Stimulated activated CD8-positive, alpha-beta memory T cell treated with anti-CD3 and anti-CD28 coated beads, Interleukin-4, amount 100 ng/mL, for 48 hours (primary cell): ENCODE measurements around the gene NGFR.
A peak's percentile ranks its signal among the peaks of the same experiment; 100 is the strongest.

ENCODE experiments used
- DNase-seq: peaks from one replicate; pipeline ENCODE4 v3.0.0-alpha.2; 2020

Gene NGFR

DNA sequence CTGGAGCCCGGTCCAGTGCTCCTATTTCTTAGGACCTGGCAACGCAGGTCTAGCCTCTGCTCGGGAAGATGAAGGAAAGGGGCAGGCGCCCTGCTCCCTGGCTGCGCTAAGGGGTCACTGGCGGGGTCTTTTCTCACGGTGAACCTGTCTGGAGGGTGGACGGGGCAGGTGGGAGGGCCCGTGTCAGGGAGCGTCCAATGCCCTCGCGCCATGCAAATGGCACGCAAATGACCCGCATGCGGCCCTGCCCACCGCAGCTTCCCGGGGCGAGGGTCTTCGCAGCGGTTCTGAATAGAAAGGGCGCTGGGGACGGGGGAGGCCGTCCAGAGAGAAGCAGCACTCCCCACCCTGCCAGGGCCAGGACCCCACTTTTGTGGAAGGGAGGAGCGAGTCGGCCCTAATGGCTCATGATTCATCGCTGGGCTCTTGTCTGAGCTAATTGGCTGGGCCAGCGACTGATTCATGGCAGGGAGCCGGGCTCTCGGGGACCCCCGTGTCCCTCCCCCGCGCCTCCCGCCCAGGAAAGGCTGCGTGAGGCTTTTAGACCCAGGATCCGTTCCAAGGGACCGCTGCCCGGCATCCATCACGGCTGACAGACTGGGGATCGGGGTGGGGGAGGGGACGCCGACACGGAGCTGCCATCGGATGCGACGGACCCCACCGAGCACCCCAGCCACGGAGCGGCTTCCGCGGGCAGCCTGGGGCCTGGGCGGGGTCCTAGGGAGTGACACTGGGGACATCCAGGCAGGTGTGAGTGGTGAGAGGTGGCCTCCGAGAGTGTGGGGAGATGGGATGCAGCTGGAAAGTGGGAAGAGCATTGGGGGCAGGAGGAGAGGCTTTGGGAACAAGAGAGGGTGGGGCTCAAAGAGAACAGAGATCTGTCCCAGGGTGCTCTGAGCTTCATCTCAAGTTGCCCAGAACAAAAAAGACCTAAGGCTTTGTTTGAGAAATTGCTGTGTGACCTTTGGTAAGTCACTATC is 25.0 kb upstream of the NGFR start:
- no peak for DNase-seq

DNA sequence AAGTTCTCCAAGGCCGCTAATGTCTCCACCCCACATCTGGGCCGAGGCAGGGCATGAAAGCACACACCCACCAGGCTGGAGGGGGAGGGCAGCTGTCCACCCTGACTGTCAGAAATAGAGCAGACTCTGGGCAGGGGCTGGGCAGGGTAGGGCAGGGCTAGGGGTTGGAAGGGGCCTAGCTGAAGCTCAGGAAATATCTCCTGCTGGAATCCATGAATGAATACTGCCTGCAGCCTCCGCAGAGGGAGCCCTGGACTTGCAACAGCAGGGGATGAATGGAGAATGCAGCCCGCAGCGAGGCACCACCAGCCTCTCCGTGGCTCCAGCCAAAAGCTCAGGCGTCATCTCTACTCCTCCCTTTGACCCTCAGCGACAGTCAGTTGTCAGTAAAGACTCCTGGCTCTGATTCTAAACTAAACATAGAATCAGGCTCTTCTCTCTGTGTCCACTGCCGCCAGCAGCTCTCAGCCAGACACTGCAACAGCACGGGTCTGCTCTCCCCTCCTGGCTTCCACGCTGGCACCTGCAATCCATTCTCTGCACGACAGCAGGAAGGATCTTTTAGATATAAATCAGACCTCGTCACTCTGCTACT is 23.9 kb upstream of the NGFR start:
- no peak for DNase-seq

DNA sequence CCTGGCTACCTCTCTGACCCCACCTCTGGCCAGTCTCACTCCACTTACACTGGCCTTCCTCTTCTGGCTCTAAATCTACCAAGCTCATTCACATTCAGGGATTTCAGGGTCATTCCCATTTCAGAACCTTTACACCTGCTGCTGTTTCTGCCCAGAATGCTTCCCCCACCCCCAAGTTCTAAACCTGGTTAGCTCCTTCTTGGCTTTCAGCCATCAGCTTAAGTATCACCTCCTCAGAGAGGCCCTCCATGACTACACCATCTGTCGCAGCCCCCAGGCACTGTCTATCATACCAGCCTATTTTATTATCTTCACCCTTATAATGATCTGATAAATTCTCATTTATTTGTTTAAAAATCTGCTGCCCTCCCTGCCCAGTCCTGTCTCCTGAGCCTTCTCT is 23.3 kb upstream of the NGFR start:
- no peak for DNase-seq

DNA sequence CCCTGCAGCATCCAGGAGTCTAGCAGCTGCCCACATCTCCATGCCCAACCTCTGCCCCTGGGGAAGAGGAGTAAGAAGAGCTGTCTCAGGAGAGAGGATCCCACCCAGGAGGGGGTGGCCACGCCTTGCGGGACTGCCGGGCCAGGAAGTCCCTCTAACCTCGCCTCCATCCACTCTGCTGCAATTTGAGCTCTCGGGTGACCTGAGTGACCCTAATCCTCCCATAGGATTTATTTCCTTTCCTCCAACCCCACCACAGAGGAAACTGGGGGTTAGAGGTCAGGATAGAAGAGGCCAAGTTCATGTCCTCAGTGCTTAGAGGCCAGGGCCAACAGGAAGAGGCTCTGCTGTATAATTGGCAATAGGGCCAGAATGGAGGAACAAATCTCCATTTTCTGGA is 22.6 kb upstream of the NGFR start:
- DNase-seq = no peak

DNA sequence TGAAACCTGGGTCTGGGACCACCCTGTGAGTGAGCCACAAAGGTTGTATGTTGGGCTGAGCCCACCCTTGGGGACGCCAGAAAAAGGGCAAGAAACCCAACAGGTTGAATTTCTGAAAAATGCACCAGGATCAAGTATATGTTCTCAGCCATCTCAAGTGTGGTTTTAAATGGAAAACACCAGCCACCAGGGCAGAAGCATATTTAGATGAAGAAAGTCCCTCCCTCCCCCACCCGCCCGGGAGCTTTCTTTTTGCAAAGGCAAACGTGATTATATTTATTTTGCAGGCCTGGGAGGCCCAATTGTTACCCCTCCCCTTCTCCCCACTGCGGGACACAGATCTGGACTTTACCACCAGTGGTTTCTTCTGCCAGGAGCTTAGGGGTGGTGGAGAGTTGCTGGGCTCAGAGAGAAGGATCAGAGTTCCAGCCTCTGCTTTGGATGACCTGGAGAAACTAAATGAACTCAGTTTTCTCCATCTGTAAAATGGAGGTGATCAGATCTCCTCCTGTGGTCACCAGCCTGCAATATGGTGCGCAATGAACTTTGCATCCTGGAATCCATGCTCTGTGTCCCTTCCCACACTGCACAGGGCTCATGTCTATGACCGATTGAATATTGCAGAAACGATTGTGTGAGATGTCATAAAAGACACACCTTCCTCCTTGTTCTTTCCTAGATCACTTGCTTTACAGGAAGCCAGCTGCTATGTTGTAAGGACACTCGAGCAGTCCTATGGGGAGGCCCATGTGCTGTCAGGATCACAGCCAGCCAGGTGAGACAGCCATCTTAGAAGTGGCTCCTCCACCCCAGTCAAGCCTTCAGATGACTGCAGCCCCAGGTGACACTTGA is 21.0 kb upstream of the NGFR start:
- DNase-seq = no peak

DNA sequence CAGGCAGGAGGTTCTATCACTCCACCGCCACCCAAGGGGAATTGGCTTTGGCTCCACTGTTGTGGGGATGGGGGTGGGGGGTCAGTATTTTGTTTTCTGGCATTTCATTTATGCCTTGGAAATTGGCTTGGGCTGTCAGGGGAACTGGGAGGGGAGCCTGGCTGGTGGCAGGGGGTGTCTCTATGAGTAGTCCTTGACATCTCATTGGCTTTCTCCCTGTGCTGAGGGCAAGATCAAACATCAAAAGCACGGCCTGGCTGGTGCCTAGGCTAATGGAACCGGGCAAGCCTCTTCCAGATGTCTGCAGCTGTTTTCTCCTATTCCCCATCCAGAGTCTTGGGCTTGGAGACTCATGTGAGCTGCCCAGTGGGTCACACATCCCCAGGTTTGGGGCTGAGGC is 17.4 kb upstream of the NGFR start:
- no peak for DNase-seq

DNA sequence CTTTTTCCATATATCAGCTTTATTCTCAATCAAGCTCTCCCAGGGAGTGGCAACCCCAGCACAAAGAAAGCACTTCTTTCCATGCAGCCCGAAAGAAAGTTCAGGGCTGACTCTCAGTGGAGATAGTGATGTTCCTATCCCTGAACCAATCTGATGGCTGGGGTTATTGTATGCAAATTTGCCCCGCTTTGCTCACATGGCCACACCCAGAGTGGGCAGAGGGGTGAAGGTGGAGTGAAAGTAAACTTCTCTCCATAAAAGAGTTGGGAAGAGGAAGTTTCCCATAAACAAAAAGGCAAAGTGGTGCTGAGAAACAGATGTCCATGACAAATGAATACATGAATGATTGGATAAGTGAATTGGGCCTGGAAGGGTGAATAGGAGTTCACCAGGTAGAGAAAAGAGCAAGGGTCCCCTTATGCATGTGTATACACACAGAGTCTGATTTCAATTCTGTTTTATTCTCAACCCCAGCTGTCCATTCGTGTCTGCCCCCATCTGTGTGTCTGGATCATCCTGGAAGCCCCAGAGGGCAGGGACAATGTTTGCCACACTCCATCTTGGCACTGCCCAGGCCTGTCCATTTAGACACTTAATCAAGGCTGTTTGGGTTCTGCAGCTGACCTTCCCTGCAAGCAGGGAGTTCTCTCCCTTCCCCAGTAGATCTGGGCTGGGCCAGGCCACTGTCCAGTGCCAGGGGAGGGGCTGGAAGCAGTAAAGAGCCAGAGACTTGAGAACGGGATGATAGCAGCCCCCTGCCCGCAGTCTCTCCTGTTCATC is 14.1 kb upstream of the NGFR start:
- no peak for DNase-seq

DNA sequence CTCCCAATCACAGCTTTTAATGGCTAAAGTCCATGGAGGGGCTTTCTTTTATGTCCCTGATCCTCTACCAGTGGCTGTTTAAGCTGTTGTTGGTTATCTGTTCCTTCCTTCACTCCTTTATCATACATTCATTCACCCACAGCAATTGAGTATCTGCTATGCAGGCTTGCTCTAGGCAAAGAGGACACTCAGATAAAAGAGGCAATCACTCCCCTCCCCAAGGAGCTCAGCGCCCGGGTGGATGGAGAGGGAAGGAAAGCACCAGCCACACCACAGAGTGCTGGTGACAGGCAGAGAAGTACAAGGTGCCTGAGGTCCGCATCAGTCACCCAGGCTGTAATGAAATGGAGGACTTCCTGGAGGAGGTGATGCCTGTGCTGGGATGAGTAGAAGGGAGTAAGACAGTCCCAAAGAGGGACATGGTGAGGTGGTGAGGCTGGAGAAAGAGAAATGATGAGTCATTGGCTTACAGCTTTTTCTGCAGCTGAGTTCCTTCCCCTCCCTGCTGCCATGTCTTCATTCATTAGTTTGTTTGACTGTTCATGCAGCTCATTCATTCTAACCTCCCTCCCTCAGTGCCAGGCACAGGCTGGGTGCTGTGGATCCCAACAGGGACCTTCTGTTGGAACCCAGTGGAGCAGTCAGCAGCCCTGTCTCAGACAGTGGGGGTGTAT is 12.8 kb upstream of the NGFR start:
- no peak for DNase-seq

DNA sequence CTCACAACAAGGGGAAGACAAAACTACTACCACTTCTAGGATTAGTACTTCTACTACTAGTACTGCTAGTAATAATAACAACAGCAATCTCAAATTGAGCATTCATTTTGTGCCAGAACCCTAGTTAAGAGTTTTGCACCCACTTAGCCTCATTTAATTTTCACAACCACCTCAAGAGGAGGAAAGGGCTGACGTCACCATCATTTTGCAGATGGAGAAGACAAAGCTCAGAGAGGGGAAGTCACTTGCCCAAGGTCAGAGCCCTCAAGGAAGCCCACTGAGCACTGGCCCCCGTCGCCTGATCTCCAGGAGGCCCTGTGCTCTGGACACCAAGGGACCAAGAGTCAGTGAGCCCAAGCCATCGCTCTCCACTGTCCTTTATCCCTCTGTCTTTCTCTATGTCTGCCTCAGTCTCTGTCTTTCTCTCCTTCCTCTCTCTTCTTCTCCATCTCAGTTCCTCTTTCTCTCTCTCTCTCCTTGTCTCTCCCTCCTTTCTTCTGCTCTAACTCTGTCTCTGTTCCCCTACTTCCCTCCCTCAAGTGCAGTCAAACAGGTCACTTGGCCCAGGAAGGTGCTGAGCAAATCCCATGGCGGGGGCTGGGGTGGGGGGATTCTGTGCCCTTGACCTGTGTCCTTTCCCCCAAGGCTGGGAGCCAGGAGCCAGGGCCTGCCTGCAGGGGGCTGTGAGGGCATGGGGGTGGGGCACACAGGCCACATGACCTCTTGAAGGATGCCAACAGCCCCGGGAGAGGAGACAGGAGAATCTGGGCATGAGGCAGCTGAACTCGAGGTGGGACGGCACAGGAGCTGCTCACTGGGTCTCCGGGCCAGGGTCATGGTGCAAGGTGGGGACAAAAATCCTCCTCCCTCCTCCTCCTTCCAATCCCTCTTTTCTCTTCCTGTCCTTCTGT is 11.2 kb upstream of the NGFR start:
- DNase-seq = no peak

DNA sequence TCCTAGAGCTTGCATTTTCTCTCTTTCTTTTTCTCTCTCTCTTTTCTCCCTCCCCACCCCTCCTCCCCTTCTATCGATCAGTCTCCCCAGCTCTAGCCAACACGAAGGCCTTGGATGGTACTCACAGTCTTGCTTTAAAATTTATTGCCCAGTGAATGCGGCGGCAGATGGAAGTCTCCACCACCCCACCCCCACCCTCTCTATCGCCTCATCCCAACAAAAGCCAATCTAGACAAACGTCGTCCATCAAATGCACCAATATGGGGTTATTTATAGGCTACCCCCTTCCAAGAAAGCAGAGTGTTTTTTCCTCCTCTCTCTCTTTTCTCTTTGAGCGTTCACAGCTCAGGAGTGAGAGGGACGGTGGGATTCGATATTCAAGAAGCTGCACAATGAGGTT is 10.5 kb upstream of the NGFR start:
- DNase-seq = no peak

DNA sequence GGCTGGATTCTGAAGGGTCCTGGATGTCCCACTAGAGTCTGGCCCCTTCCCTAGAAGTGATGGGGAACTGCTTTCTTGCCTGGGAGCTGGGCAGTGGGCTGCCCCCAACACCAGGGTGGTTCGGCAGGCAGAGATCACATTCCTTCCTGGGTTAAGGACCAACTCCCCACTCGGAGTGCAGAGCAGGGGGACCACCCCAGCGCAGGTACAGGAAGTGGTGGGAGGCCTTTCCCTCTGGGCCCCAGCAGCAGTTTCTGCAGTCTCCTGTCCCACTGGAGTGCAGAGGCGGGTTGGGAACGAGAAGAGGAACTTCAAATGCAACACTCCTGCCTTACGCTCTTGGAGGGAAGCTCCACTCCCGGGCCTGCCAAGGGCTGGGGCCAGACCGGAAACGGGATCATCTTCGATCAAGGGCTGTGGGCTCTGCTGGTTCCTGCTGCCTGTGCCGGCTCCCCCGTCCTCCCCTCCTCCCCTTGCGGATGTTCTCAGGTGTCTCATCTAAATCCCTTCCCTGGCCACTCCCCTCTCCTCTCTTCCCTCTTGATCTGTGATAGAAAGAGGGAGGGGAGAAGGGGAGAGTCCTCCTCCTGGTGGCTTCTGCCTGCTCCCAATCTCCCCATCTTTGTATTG is 9.0 kb upstream of the NGFR start:
- DNase-seq = no peak

DNA sequence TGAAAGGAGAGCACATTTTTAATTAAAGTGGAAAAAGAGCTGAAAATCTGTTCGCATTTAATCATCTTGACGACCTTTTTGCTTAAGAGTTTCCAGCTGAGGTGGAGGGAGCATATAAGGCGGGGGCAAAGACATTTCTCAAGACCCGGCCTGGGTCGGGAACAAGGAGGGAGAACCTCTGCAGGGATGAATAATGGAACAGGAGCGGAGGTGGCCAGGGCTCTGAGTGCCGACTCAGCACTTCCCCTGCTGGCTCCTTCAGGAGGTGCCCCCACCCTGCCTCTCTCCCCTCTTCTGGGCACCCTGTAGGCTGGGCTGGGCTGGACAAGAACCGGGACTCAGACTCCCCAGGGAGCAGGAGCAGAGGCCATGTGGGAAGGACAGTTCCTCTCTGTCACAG is 7.9 kb upstream of the NGFR start:
- DNase-seq = no peak

DNA sequence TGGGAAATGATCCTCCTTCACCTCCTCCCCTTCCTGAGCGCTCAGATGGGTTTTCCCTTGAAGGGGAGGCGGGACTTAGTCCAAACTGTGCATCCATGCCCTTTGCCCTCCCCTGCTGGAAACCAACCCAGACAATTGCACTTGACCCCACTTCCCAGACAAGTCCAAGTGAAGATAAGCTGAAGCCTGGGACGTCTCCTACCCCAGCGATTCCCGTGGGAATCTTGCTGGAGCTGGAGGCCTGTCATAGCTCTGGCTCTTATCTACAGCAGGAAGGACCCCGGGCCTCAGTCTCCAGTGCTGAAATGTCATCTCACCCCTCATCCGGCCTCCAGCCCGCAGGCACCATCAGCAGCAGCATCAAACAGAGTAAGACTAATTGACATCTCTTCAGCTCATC is 6.5 kb upstream of the NGFR start:
- DNase-seq = no peak

DNA sequence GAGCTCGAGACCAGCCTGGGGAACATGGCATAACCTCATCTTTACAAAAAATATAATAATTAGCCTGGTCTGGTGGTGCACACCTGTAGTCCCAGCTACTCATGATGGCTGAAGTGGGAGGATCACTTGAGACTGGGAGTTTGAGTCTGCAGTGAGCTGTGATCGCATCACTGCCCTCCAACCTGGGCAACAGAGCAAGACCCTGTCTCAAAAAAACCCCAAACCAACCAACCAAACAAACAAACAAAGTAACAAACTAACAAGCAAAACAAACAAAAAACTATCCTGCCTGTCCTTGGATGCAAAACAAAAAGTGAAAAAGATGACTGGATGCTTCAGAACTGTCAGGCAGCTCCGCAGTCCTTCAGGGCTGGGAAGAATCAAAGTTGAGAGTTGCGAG is 5.7 kb upstream of the NGFR start:
- no peak for DNase-seq

DNA sequence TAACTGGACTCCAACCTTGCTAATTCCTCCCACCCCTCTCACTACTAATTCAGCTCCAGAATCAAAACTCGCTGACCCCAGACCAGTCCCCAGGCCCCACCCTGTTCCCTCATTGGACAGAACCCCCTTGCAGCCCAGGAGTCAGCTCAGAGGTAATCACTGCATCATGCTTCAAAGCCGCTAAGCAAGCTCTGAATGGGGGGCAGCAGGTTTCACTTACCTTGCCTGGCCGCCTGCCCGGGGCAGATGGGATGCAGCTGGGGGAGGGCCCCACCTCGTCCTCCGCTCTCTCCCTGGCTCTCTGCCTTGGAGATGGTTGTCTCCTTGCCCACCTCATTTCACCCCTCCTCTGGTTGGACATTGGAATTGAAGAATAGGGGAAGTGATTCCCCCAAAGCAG is 4.8 kb upstream of the NGFR start:
- no peak for DNase-seq

DNA sequence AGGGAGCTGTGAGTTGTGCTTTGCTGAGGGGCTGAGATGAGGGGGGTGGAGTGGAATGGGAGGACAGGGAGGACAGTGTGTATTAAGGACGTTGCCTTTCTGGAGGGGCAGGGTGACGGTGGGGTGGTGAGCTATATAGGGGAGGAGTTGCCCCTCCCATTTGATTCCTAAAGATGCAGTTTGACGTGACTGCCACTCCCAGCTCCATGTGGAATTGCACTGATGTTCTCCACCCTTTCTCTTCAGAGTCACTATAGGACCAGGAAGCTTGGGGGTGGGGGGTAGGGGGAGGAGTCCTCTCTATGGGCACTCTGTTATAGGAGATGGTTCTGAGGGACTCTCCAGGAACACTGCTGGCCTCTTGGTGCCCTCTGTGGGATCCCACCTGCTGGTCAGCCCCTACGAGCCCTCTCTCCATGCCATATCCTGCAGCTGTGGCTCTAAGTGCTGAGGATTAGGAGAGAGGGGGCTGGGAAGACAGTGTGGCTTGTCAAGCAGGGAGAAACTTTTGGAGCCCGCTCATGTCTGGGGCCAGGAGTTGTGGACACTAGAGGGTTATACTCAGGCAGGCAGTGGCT is 3.8 kb upstream of the NGFR start:
- DNase-seq = no peak

DNA sequence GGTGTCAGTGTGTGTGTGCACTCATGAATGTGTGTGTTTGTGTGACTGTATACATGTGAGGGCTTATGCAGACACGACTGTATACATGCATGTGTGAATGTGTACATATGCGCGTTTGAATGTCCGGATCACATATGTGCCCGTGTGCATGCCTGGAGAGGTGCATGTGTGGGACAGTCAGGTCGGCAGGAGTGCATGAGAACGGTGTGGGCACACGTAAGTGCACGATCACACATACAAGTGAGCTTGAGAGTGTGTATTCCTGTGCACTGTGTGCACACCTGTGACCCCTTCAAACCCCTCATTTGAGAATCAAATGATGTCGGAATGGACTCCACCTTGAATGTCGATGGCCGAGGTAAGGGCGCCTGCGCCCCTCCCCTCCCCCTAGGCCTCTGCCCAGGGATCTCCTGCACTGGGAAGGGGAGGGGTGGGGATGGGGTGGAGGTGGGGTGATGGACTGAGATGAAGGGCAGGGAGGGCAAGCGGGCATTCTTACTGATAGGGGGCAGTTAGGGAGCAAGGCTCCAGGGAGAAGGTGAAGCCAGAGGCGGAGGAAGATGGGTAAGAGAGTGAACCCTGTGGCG is 601 bp upstream of the NGFR start:
- DNase-seq = no peak

DNA sequence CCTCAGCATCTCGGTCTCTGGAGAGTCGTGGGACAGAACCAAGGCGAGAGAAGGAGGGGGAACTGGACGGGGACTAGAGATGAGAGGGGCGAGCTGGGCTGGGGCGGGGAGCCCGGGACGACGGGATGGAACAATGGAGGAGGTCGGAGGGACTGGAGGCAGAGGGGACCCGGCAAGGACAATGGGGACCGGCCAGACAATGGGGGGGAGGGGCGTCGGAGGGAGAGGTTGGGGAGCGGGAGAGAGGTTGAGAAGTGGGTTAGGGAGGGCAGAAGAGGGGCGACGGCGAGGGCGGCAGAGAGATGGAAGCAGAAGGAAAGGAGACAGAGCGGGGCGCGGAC is 719 bp downstream of the NGFR start:
- DNase-seq = no peak

DNA sequence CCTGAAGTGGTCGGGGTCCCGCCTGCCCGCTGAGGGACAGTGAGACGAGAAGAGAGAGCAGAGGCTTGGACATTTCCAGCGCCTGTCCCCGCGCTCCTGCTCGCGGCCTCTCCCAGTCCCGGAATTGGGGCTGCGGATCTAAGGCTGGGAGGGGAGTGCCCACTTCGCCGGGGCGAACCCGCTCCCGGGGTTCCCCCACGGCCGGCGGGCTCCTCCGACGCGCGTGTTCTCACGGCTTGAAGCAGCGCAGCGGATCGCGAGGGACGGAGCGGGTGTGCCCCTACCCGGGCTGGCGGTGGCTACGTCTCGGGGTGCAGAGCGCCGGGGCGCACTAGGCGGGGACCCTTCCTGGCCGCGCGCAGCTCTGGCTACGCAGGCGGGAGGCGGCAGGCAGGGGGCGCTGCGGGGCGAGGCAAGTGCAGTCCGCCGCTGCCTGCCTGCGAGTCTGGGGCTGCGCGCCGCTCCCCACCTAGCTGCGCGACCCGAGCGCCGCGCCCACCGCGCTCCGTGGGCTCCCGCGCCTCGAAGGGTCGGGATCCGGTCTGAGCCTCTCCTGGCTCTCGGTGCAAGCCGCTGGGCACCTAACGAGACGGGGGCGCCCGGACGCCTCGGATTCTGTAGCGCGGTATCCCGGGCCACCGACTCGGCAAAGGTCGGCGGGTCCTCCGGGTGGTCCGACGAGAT is 1.2 kb downstream of the NGFR start:
- DNase-seq = peak; percentile 93

DNA sequence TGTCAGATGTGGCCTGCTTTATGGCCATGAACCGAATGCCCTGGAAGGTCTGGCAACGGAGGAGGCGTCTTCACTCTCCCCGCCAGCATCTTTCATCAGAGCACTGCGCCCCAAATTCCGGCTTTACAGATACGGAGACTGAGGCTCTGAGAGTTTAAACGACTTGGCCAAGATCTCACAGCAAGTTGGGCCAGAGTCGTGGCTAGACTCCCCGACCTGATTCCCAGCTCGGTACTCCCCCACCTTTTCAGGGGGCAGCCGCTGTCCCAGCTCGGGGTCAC is 1.7 kb downstream of the NGFR start:
- no peak for DNase-seq
